Measurements from ENCODE around the gene MAP1A. TPM values are rescaled to one million over a fixed set of nuclear protein-coding genes. Genes with fewer than 3 reads are reported as not detected.

Gene MAP1A
- total RNA-seq, 1 experiment from 2014 or later, result 2.5 TPM

DNA sequence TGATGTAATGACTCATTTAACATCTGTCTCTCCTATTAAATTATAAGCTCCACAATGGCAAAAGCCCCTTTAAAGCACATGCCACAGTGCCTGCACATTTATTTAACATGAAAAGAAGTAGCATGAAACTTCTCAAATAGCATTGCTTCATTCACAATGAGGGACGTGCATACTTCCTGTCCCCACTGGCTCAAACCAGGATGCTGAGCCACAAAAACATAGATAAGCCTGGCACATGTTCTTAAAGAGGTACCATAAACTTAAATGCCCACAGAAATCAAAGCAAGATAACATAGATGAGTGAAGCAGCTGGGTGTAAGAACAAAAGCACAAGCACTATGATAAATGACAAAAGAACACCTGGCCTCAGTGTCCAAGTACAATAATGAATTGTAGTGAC lies 28.2 kb upstream of the MAP1A start:
- Histone ChIP-seq H4K5ac (ENCODE audit: insufficient read length, low read depth, low read length) (no peak overlapping the region), H3K4me1 (ENCODE audit: insufficient read depth, low read length) (peaks cover 7% of the 10 kb centered on the region; the same call in 1 of the 2 replicates), H3T11ph (ENCODE audit: low read length) (no peak overlapping the region), H3K4ac (ENCODE audit: low read depth, low read length) (no peak overlapping the region), H2AK5ac (ENCODE audit: insufficient read length, low read length) (no peak overlapping the region), H3K23me2 (ENCODE audit: insufficient read length, low read depth, low read length, poor library complexity, severe bottlenecking) (peaks cover 5% of the 10 kb centered on the region), H3K23ac (ENCODE audit: insufficient read length, low read depth, low read length) (no peak overlapping the region), H2BK5ac (ENCODE audit: insufficient read length, low read length) (no peak overlapping the region), H3K9ac (ENCODE audit: extremely low read depth, insufficient read length, low read length) (no peak overlapping the region), H2AFZ (ENCODE audit: low read length) (no peak overlapping the region), H3K9me3 (ENCODE audit: control insufficient read depth, low read depth, low read length) (no peaks in the 10 kb centered on the region), H2BK20ac (ENCODE audit: low read depth, low read length, poor library complexity, severe bottlenecking) (no peak overlapping the region), H3K79me1 (ENCODE audit: insufficient read depth, low read depth, low read length, poor library complexity, severe bottlenecking) (no peaks in the 10 kb centered on the region), H3K79me2 (ENCODE audit: insufficient read depth, low read length) (no peaks in the 10 kb centered on the region; the same call in 1 of the 2 replicates), H3K14ac (ENCODE audit: insufficient read depth, low read length) (no peak overlapping the region), H3K27ac (ENCODE audit: insufficient read length, low read depth, low read length) (no peak overlapping the region), H2BK15ac (ENCODE audit: low read depth, low read length) (no peak overlapping the region), H4K91ac (ENCODE audit: insufficient read length, low read depth, low read length) (no peak overlapping the region), H3K4me2 (ENCODE audit: insufficient read depth, insufficient read length, low read length) (no peak overlapping the region), H3K18ac (ENCODE audit: insufficient read length, low read depth, low read length) (no peak overlapping the region), H2BK12ac (ENCODE audit: insufficient read length, low read depth, low read length) (no peak overlapping the region), H3K27me3 (ENCODE audit: insufficient read depth, low read length) (no peaks in the 10 kb centered on the region), H2BK120ac (ENCODE audit: low read depth, low read length, poor library complexity, severe bottlenecking) (no peak overlapping the region), H4K20me1 (ENCODE audit: control insufficient read depth, insufficient read depth, insufficient read length) (no peaks in the 10 kb centered on the region), H4K8ac (replicated peaks; ENCODE audit: insufficient read length, low read depth, low read length) (no peak overlapping the region), H3K56ac (ENCODE audit: insufficient read length, low read depth, low read length) (no peak overlapping the region)
- Mint-ChIP-seq H3K27me3 (ENCODE audit: low read depth) (no peaks in the 10 kb centered on the region), H3K9me3 (no peaks in the 10 kb centered on the region), H3K4me1 (peaks cover 24 to 27% of the 10 kb centered on the region in 2 experiments), H3K36me3 (ENCODE audit: insufficient read depth in 1 of 3, low read depth in 3 of 3) (peaks cover 41 to 73% (median 60%) of the 10 kb centered on the region in 3 experiments), H3K27ac (peak overlapping the region in 1 of 3 experiments; percentile 51; a peak in 1 of 7 replicates), H3K4me3 (peak overlapping the region in 1 of 2 experiments; percentile 44; a peak in 1 of 5 replicates)
- no CpG with 5 or more reads among the region's 1 CpG for WGBS (ENCODE audit: extremely low coverage, insufficient read length, low lambda C conversion rate)
- TF ChIP-seq, protein P1, sequence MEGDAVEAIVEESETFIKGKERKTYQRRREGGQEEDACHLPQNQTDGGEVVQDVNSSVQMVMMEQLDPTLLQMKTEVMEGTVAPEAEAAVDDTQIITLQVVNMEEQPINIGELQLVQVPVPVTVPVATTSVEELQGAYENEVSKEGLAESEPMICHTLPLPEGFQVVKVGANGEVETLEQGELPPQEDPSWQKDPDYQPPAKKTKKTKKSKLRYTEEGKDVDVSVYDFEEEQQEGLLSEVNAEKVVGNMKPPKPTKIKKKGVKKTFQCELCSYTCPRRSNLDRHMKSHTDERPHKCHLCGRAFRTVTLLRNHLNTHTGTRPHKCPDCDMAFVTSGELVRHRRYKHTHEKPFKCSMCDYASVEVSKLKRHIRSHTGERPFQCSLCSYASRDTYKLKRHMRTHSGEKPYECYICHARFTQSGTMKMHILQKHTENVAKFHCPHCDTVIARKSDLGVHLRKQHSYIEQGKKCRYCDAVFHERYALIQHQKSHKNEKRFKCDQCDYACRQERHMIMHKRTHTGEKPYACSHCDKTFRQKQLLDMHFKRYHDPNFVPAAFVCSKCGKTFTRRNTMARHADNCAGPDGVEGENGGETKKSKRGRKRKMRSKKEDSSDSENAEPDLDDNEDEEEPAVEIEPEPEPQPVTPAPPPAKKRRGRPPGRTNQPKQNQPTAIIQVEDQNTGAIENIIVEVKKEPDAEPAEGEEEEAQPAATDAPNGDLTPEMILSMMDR (conservative IDR thresholded peaks at IDR 0.05), result no peak
- no peak for DNase-seq
